Fibroblast of the aortic adventitia (primary cell): ENCODE data around the gene KNDC1. TPM values are rescaled to one million over a fixed set of nuclear protein-coding genes. Genes with fewer than 3 reads are reported as not detected.

Source experiments
- DNase-seq: peaks from one replicate; pipeline ENCODE4 v3.0.0-alpha.2; 2010; ENCODE audit warnings: low read depth
- H3K4me3 ChIP-seq: 2 replicates; pipeline ENCODE4 v1.5.1; 2011; ENCODE audit warnings: low read depth, mild to moderate bottlenecking, control low read depth, low read length, moderate library complexity
- total RNA-seq: library from RNA; depleted of rRNA; stranded (reverse); fragments of >200 nt; gene quantifications from 2 replicates; pipeline ENCODE4 v1.2.3, GENCODE V29; 2012; ENCODE audit warnings: low replicate concordance
- TF ChIP-seq, protein P1 (sequence below): IDR thresholded peaks from 2 replicates; pipeline ENCODE4 v1.5.1; 2011; ENCODE audit warnings: mild to moderate bottlenecking, low read length, control low read depth, inconsistent platforms; ENCODE audit not compliant: insufficient read depth

Gene KNDC1
- total RNA-seq, 1 donor, result under 0.01 TPM

DNA sequence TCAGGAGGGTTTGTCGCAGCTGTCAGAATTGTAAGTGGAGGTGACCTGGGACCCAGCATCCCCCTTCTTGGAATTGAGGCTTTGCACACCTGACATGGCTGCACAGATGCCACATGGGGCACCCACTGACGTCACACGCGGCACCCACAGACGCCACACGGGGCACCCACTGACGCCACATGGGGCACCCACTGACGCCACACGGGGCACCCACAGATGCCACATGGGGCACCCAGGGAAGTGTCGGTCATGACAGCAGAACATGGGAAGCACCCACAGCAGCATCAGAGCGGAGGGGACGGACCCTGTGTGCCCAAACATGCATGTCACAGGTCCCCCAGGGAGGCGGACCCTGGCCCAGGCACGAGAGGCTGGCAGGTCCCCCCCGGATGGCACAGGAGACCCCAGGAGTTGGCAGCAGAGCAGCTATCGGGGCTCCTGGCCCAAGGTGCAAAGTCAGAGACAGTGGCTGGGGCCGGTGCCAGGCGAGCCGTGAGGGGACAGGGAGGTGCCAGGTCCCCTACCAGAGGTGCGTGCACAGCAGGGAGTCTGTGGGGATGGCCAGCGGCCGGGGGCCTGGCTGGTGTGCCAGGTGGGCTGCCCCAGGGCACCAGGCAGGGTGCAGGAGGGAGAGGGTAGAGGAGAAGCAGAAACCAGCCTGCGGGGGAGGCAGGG lies 21.1 kb downstream of the KNDC1 start:
- no peak for DNase-seq
- no peak overlapping the region for H3K4me3 ChIP-seq
- TF ChIP-seq, protein P1, sequence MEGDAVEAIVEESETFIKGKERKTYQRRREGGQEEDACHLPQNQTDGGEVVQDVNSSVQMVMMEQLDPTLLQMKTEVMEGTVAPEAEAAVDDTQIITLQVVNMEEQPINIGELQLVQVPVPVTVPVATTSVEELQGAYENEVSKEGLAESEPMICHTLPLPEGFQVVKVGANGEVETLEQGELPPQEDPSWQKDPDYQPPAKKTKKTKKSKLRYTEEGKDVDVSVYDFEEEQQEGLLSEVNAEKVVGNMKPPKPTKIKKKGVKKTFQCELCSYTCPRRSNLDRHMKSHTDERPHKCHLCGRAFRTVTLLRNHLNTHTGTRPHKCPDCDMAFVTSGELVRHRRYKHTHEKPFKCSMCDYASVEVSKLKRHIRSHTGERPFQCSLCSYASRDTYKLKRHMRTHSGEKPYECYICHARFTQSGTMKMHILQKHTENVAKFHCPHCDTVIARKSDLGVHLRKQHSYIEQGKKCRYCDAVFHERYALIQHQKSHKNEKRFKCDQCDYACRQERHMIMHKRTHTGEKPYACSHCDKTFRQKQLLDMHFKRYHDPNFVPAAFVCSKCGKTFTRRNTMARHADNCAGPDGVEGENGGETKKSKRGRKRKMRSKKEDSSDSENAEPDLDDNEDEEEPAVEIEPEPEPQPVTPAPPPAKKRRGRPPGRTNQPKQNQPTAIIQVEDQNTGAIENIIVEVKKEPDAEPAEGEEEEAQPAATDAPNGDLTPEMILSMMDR, result no peak

DNA sequence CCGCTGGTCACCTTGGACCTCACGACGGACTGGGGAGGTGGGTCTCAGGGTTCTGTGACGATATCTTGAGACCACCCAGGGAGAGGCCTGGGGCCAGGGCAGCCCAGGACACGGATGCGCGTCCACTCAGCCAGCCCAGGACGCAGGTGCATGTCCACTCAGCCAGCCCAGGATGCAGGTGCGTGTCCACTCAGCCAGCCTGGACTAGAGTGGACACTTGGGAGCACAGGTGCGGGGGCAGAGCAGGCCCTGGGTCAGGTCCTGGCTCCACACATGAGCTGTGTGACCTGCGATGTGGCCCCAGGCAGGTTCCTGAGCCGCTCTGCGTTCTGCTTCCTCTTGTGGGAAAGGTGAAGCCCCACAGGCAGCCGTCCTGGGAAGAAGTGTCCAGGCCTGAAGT lies 22.2 kb downstream of the KNDC1 start:
- H3K4me3 ChIP-seq, result no peak overlapping the region
- TF ChIP-seq, protein P1, result no peak
- DNase-seq, result no peak

DNA sequence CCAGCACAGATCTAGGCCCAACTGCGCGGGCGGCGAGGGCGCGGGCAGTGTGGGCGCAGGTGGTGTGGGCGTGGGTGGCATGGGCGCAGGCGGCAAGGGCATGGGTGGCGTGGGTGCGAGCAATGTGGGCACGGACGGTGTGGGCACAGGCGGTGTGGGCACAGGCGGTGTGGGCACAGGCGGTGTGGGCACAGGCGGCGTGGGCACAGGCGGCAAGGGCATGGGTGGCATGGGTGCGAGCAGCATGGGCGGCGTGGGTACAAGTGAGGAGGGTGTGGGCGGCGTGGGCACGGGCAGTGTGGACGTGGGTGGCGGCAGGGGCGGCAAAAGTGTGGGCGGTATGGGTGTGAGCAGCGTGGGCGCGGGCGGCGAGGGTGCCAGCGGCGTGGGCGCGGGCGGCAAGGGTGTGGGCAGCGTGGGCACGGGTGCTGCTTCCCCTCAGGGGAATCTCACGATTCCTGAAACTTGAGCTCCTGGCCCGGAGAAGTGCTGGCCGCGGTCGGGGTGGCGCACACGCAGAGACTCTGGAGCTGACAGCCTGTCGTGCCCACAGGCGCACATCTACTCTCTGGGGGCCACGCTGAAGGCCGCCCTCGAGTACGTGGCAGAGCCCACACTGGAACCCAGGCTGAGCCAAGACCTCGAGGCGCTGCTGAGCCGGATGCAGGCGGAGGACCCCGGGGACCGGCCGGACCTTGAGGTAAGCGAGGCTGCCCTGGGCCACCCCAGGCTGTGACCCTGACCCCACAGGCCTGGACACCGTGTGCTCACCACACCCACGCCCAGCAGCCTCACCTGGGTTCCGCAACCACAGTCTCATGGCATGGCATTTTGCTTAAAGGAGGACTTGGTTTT lies 23.0 kb downstream of the KNDC1 start:
- no peak overlapping the region for H3K4me3 ChIP-seq
- no peak for DNase-seq
- TF ChIP-seq, protein P1, result no peak

DNA sequence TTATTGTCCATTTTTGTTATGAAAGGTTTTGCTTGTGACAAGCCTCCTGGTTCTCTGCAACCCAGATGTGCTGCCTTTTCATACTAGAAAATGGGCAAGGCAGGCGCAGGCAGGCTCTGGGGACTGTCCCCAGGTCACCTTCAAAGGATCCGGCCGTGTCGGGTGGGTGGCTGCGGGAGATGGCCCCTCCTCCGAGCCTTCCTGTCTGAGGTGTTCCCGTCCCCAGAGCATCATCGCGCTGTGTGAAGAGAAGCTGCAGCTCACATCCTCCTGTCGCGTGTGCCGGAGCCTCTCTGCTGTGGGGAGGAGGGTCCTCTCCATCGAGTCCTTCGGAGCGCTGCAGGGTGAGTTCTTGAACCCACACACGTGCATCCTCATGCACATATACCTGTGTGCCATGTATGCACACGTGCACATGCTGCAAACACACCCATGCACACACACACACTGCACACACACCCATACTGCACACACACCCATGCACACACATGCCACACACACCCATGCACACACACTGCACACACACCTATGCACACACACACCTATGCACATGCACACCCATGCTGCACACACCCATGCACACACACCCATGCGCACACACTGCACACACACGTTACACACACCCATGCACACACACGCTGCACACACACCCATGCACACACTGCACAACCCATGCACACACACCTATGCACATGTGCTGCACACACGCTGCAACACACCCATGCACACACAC lies 23.8 kb downstream of the KNDC1 start:
- TF ChIP-seq, protein P1, result no peak
- no peak for DNase-seq
- H3K4me3 ChIP-seq, result no peak overlapping the region

DNA sequence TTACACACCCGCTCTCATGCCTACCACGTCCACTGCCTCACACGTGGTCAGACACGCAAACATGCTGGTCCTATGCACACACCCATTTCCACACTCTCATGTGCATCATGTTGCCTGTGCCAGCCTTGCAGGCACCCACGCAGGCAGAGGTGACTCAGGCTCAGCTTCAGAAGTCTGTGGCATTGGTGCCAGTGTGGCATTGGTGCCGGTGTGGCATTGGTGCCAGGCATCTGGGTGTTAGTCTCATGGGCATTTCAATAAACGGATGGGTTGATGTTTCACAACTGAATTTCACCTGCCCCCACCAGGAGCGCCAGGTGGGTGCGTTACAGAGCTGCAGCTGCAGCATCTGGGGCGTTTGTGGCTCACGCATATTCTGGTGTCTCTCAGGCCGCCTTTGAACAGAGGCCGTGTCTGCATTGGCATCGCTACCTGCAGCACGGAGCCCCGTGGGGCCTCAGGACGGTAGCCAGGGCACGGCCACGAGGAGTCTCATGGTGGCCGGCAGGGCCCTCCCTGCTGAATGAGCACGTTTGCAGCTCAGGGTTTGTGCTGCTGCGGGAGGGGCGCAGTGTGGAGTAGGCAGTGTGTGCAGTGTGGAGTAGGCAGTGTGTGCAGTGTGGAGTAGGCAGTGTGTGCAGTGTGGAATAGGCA lies 24.7 kb downstream of the KNDC1 start:
- DNase-seq, result no peak
- TF ChIP-seq, protein P1, result no peak
- no peak overlapping the region for H3K4me3 ChIP-seq

DNA sequence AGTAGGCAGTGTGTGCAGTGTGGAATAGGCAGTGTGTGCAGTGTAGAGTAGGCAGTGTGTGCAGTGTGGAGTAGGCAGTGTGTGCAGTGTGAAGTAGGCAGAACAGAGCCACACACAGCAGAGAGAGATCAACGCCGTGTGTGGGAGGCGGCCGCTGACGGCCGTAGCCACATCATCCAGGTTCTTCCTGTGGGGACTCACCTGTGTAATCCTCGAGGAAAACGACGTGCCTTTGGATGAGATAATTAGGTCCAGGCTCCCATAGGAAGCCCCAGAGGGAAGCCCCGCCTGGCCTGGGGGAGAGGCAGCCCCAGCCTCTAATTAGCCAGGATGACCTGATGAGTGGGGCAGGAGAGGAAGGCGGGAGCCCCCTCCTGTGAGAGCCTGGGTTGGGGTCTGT lies 25.4 kb downstream of the KNDC1 start:
- H3K4me3 ChIP-seq, result no peak overlapping the region
- TF ChIP-seq, protein P1, result no peak
- no peak for DNase-seq
